H1 (cell line): ENCODE results near the gene RAB3GAP1. TPM values are rescaled to one million over a fixed set of nuclear protein-coding genes. Genes with fewer than 3 reads are reported as not detected.

Experiments used
- CTCF ChIA-PET: fragments of 300-600 bp; sonication (Branson Sonifier 250); formaldehyde crosslinking; loops from one replicate; lab custom pipeline; 2021; ENCODE audit not compliant: partially characterized antibody; lab: Charles Lee
- POLR2A ChIA-PET: fragments of 300-600 bp; sonication (Branson Sonifier 250); formaldehyde crosslinking; loops from one replicate; lab custom pipeline; 2021; ENCODE audit warnings: inconsistent platforms; ENCODE audit not compliant: partially characterized antibody; lab: Charles Lee
- DNase-seq, 2 experiments: peaks; one replicate each; pipeline versions ENCODE4 v3.0.0 to v3.0.0-alpha.2; 2010 to 2022; ENCODE audit warnings: low spot score in 2 of 2, low read depth in 1 of 2, mixed read lengths in 1 of 2
- FAIRE-seq: peaks from 2 replicates; lab custom pipeline; 2011; peaks lifted over from hg19 to GRCh38; lab: Jason Lieb, UNC
- H2AFZ ChIP-seq: 2 replicates; pipeline ENCODE4 v1.8.1; 2012; ENCODE audit warnings: low read length, inconsistent platforms
- H2AK5ac ChIP-seq: 2 replicates; pipeline ENCODE4 v1.6.1; 2013; ENCODE audit warnings: low read depth, low read length
- H2BK120ac ChIP-seq: replicated peaks from 2 replicates; pipeline ENCODE3; 2013; ENCODE audit warnings: low read depth, low read length, inconsistent platforms
- H2BK12ac ChIP-seq: 2 replicates; pipeline ENCODE4 v1.6.1; 2013; ENCODE audit warnings: low read depth, low read length
- H2BK15ac ChIP-seq: 2 replicates; pipeline ENCODE4 v1.6.1; 2013; ENCODE audit warnings: low read length
- H2BK20ac ChIP-seq: 2 replicates; pipeline ENCODE4 v1.6.1; 2013; ENCODE audit warnings: low read length
- H2BK5ac ChIP-seq: 2 replicates; pipeline ENCODE4 v1.6.1; 2013; ENCODE audit warnings: low read depth, low read length
- H3K14ac ChIP-seq: 2 replicates; pipeline ENCODE4 v1.6.1; 2013; ENCODE audit warnings: inconsistent platforms; ENCODE audit not compliant: insufficient read length
- H3K18ac ChIP-seq: 2 replicates; pipeline ENCODE4 v1.6.1; 2013; ENCODE audit warnings: low read length; ENCODE audit errors: extremely low read depth
- H3K23ac ChIP-seq: 2 replicates; pipeline ENCODE4 v1.6.1; 2013; ENCODE audit warnings: inconsistent platforms; ENCODE audit not compliant: insufficient read length
- H3K23me2 ChIP-seq: 2 replicates; pipeline ENCODE4 v1.6.1; 2013; ENCODE audit warnings: low read depth, low read length
- H3K27ac ChIP-seq: 2 replicates; pipeline ENCODE4 v1.6.1; 2011; ENCODE audit warnings: low read depth, low read length, inconsistent platforms
- H3K27me3 ChIP-seq, 4 experiments: replicated peaks in 1 of 4; 1 replicate in 1 of 4; 2 replicates in 3 of 4; pipeline versions ENCODE4 v1.6.1 to v1.8.1; 2011 to 2013; ENCODE audit warnings: low read length in 3 of 4, mild to moderate bottlenecking in 3 of 4, inconsistent platforms in 2 of 4, mixed read lengths in 2 of 4, moderate library complexity in 1 of 4; ENCODE audit not compliant: control insufficient read depth in 3 of 4, insufficient read depth in 3 of 4; ENCODE audit errors: extremely low read depth in 1 of 4
- H3K36me3 ChIP-seq, 4 experiments: 2 replicates each; pipeline versions ENCODE4 v1.6.1 to v1.8.1; 2011 to 2013; ENCODE audit warnings: mild to moderate bottlenecking in 4 of 4, low read length in 3 of 4, moderate library complexity in 2 of 4, control low read depth in 1 of 4, inconsistent platforms in 1 of 4; ENCODE audit not compliant: insufficient read depth in 4 of 4, control insufficient read depth in 2 of 4
- H3K4ac ChIP-seq: replicated peaks from 2 replicates; pipeline ENCODE3; 2013; ENCODE audit warnings: low read length, low read depth, mixed read lengths, inconsistent platforms; ENCODE audit not compliant: insufficient read length
- H3K4me1 ChIP-seq, 4 experiments: replicated peaks in 1 of 4; 1 replicate in 1 of 4; 2 replicates in 3 of 4; pipeline versions ENCODE4 v1.6.1 to v1.8.1; 2011 to 2013; ENCODE audit warnings: low read length in 3 of 4, inconsistent platforms in 2 of 4, mixed read lengths in 1 of 4; ENCODE audit not compliant: insufficient read depth in 4 of 4, control insufficient read depth in 3 of 4
- H3K4me2 ChIP-seq, 2 experiments: 2 replicates each; pipeline versions ENCODE4 v1.6.1 to v1.8.1; 2011 to 2013; ENCODE audit warnings: low read depth in 2 of 2, low read length in 2 of 2, control low read depth in 1 of 2, inconsistent platforms in 1 of 2, mild to moderate bottlenecking in 1 of 2; ENCODE audit not compliant: insufficient read depth in 1 of 2
- H3K4me3 ChIP-seq, 4 experiments: fragments of 200-600, 300-600 bp in 1 of 4; sonication (generic), shearing (Covaris generic), sonication (Bioruptor Twin) in 1 of 4; 2 replicates each; pipeline versions ENCODE4 v1.5.1 to v1.8.1; 2011 to 2016; ENCODE audit warnings: low read length in 4 of 4, low read depth in 3 of 4, control low read depth in 2 of 4, inconsistent platforms in 2 of 4, mild to moderate bottlenecking in 2 of 4, mixed read lengths in 1 of 4, moderate library complexity in 1 of 4; ENCODE audit not compliant: insufficient read depth in 2 of 4; ENCODE audit errors: extremely low read depth in 1 of 4
- H3K56ac ChIP-seq: replicated peaks from 2 replicates; pipeline ENCODE3; 2013; ENCODE audit warnings: low read depth, mild to moderate bottlenecking, mixed read lengths, low read length, inconsistent platforms; ENCODE audit not compliant: insufficient read length
- H3K79me1 ChIP-seq: 2 replicates; pipeline ENCODE4 v1.6.1; 2013; ENCODE audit warnings: low read depth, low read length, control low read depth
- H3K79me2 ChIP-seq, 2 experiments: 2 replicates each; pipeline versions ENCODE4 v1.6.1 to v1.8.1; 2012 to 2013; ENCODE audit warnings: low read length in 2 of 2, mild to moderate bottlenecking in 2 of 2, inconsistent platforms in 1 of 2; ENCODE audit not compliant: insufficient read depth in 2 of 2, control insufficient read depth in 1 of 2
- H3K9ac ChIP-seq, 4 experiments: replicated peaks in 1 of 4; 1 replicate in 1 of 4; 2 replicates in 3 of 4; pipeline versions ENCODE4 v1.6.1 to v1.8.1; 2011 to 2013; ENCODE audit warnings: low read depth in 3 of 4, low read length in 3 of 4, control low read depth in 2 of 4, mild to moderate bottlenecking in 2 of 4, moderate library complexity in 2 of 4, inconsistent platforms in 1 of 4; ENCODE audit errors: extremely low read depth in 1 of 4
- H3K9me3 ChIP-seq, 2 experiments: 2 replicates each; pipeline versions ENCODE4 v1.6.1 to v1.8.1; 2012 to 2013; ENCODE audit warnings: mild to moderate bottlenecking in 2 of 2, moderate library complexity in 2 of 2, control low read depth in 1 of 2, inconsistent platforms in 1 of 2, low read depth in 1 of 2, low read length in 1 of 2, mixed read lengths in 1 of 2; ENCODE audit not compliant: insufficient read depth in 2 of 2
- H4K20me1 ChIP-seq, 2 experiments: replicated peaks in 1 of 2; 2 replicates each; pipeline versions ENCODE3 to v1.8.1; 2011 to 2013; ENCODE audit warnings: inconsistent platforms in 2 of 2, low read length in 2 of 2, mild to moderate bottlenecking in 1 of 2; ENCODE audit not compliant: insufficient read depth in 2 of 2, control insufficient read depth in 1 of 2
- H4K5ac ChIP-seq: 2 replicates; pipeline ENCODE4 v1.6.1; 2013; ENCODE audit warnings: low read length, low read depth, mixed read lengths, inconsistent platforms; ENCODE audit not compliant: insufficient read length
- H4K8ac ChIP-seq: 2 replicates; pipeline ENCODE4 v1.8.0; 2013; ENCODE audit warnings: mild to moderate bottlenecking, moderate library complexity, low read length, inconsistent platforms; ENCODE audit not compliant: insufficient read depth; ENCODE audit errors: extremely low read depth
- H4K91ac ChIP-seq: replicated peaks from 2 replicates; pipeline ENCODE3; 2013; ENCODE audit warnings: low read length, mixed read lengths, inconsistent platforms; ENCODE audit not compliant: insufficient read length
- BACH1 ChIP-seq: IDR thresholded peaks from 2 replicates; pipeline ENCODE4 v1.6.1; 2012; ENCODE audit warnings: low read length, improper control_type of control experiment
- CBX8 ChIP-seq: fragments of 300-800, 300-1000 bp; sonication (generic); IDR thresholded peaks from 2 replicates; pipeline ENCODE4 v1.7.1; 2016; ENCODE audit warnings: low read depth, low read length, borderline replicate concordance
- EGR1 ChIP-seq: IDR thresholded peaks from 2 replicates; pipeline ENCODE4 v1.6.1; 2011; ENCODE audit warnings: low read depth, low read length, borderline replicate concordance
- EP300 ChIP-seq, 2 experiments: IDR thresholded peaks; 1 replicate in 1 of 2; 2 replicates in 1 of 2; pipeline ENCODE4 v1.6.1; 2011 to 2012; ENCODE audit warnings: low read depth in 2 of 2, low read length in 2 of 2, mild to moderate bottlenecking in 2 of 2, borderline replicate concordance in 1 of 2, inconsistent platforms in 1 of 2, moderate library complexity in 1 of 2
- GABPA ChIP-seq: IDR thresholded peaks from 2 replicates; pipeline ENCODE4 v1.6.1; 2011; ENCODE audit warnings: mild to moderate bottlenecking, low read length, moderate library complexity, borderline replicate concordance; ENCODE audit not compliant: insufficient read depth
- POLR2A ChIP-seq, 2 experiments: IDR thresholded peaks; 1 replicate in 1 of 2; 2 replicates in 1 of 2; pipeline ENCODE4 v1.6.1; 2011; ENCODE audit warnings: low read depth in 2 of 2, low read length in 2 of 2, mild to moderate bottlenecking in 2 of 2; ENCODE audit errors: control extremely low read depth in 1 of 2
- RNF2 ChIP-seq: fragments of 200-900, 300-1000 bp; sonication (generic); IDR thresholded peaks from 2 replicates; pipeline ENCODE4 v1.7.1; 2016; ENCODE audit warnings: borderline replicate concordance, low read depth, mild to moderate bottlenecking, antibody characterized with exemption, low read length; ENCODE audit not compliant: poor library complexity, severe bottlenecking; ENCODE audit errors: missing control alignments
- WGBS, 2 experiments: shearing (Covaris generic) in 1 of 2; methylation state at CpG; one replicate each; pipeline versions ENCODE4 v1.1.6 to v1.1.7; 2013 to 2015; ENCODE audit warnings: low lambda C conversion rate in 2 of 2, mixed read lengths in 2 of 2, inconsistent platforms in 1 of 2, low coverage in 1 of 2, missing lambda C conversion rate in 1 of 2; ENCODE audit not compliant: insufficient replicate concordance in 2 of 2, insufficient coverage in 1 of 2, insufficient read length in 1 of 2; ENCODE audit errors: extremely low coverage in 1 of 2, missing lambda C conversion rate in 1 of 2; 5-methylcytosine and 5-hydroxymethylcytosine counted together
- polyA plus RNA-seq, 7 experiments: library from polyadenylated mRNA; depleted of rRNA in 3 of 7; stranded (reverse) in 5 of 7; unstranded in 2 of 7; fragments of >200 nt in 5 of 7; fragments of 200-250 nt in 2 of 7; gene quantifications; 1 replicate in 5 of 7; 2 replicates in 1 of 7; 4 replicates in 1 of 7; pipeline versions ENCODE4 v1.2.1 to v1.2.3, GENCODE V29; 2011 to 2013; ENCODE audit warnings: missing spikeins in 2 of 7, mixed read lengths in 2 of 7
- total RNA-seq: library from RNA; stranded (reverse); fragmentation: NEBNext Ultra II Directional; extraction: Animal tissue kit (Norgen Biotek cat#: 25700); gene quantifications from 2 replicates; pipeline ENCODE4 v1.2.1, GENCODE V29; 2021

The RAB3GAP1 gene
- total and polyA plus RNA-seq, 2 of the 8 experiments (the other 6 are each of a cell fraction or from before 2014, with no cell fraction given): 9.8 to 28.6 TPM

GRCh38 chr2:135159191-135159590 lies 107.1 kb downstream of the RAB3GAP1 start:
- no peak overlapping the region for H3K4me2 ChIP-seq
- no peak overlapping the region for H2AK5ac ChIP-seq
- H3K4me3 ChIP-seq: no peak overlapping the region
- H3K18ac ChIP-seq: no peak overlapping the region
- no peak overlapping the region for H4K8ac ChIP-seq
- no peaks in the 10 kb centered on the region for H3K4me1 ChIP-seq
- TF ChIP-seq EGR1: no peak
- no peak for TF ChIP-seq BACH1
- no peak for TF ChIP-seq RNF2
- TF ChIP-seq CBX8: no peak
- TF ChIP-seq POLR2A (IDR thresholded peaks at IDR 0.05; ENCODE audit: control extremely low read depth in 1 of 2, low read depth in 2 of 2, low read length in 2 of 2): no peak
- TF ChIP-seq GABPA: no peak
- no peak for TF ChIP-seq EP300 (IDR thresholded peaks at IDR 0.05; ENCODE audit: borderline replicate concordance in 1 of 2, low read depth in 2 of 2, low read length in 2 of 2)
- TF ChIP-seq, all 59 proteins: peak for 0
- Histone ChIP-seq H3K14ac (no peak overlapping the region), H3K27ac (no peak overlapping the region), H3K9me3 (no peaks in the 10 kb centered on the region), H3K9ac (peak overlapping the region in 1 of 4 experiments; percentile 34; a peak in 1 of 7 replicates), H3K4ac (no peak overlapping the region), H3K23me2 (no peaks in the 10 kb centered on the region), H4K5ac (no peak overlapping the region), H4K20me1 (no peaks in the 10 kb centered on the region), H2BK5ac (no peak overlapping the region), H2AFZ (no peak overlapping the region), H2BK12ac (no peak overlapping the region), H3K27me3 (peaks cover 0 to 2% (median 0%) of the 10 kb centered on the region in 4 experiments; a peak in 1 of 7 replicates), H2BK20ac (no peak overlapping the region), H3K36me3 (peaks cover 0 to 46% (median 2%) of the 10 kb centered on the region in 4 experiments; a peak in 3 of 8 replicates), H2BK120ac (no peak overlapping the region), H3K79me1 (no peaks in the 10 kb centered on the region), H3K23ac (no peak overlapping the region), H4K91ac (no peak overlapping the region), H3K79me2 (no peaks in the 10 kb centered on the region), H3K56ac (no peak overlapping the region), H2BK15ac (no peak overlapping the region)
- CTCF ChIA-PET: interaction anchor here (1.3 kb wide), 1 partner anchor 10 kb away, joined by 3 read pairs; no protein-coding TSS in a partner anchor
- POLR2A ChIA-PET: no interaction called here
- DNase-seq (no peak), FAIRE-seq (no peak)
- 80% methylated on average over 2 of the region's 2 CpGs; no CpG with 5 or more reads in 1 of the 2 experiments for WGBS, 2 experiments
